Measurements from ENCODE around the gene KSR2.

GRCh38 chr12:117607778-117608177 lies 361.0 kb downstream of the KSR2 start:
- TF ChIP-seq ZNF274 (IDR thresholded peaks at IDR 0.05; ENCODE audit: low read depth, low read length), result no peak
- TF ChIP-seq YY1 (IDR thresholded peaks at IDR 0.05; ENCODE audit: insufficient read depth, insufficient read length), result no peak
